Breast epithelium (tissue), 4 donors: ENCODE results near the gene FAU. TPM values are rescaled to one million over a fixed set of nuclear protein-coding genes. Genes with fewer than 3 reads are reported as not detected.

Source experiments
- DNase-seq, 2 donors: peaks; one replicate each; pipeline ENCODE4 v3.0.0-alpha.2; 2019; ENCODE audit warnings: low spot score in 2 of 2
- H3K27ac ChIP-seq, 2 donors: fragments of 200-600 bp; sonication (generic) in 1 of 2; one replicate each; pipeline ENCODE4 v1.5.1; 2016 to 2019; ENCODE audit warnings: mild to moderate bottlenecking in 1 of 2
- H3K27me3 ChIP-seq, 2 donors: fragments of 200-600 bp; sonication (generic) in 1 of 2; one replicate each; pipeline versions ENCODE4 v1.5.1 to v1.6.0; 2017 to 2019; ENCODE audit warnings: control low read depth in 1 of 2, mild to moderate bottlenecking in 1 of 2
- H3K36me3 ChIP-seq: fragments of 200-600 bp; one replicate; pipeline ENCODE4 v1.5.1; 2019
- H3K4me1 ChIP-seq, 2 donors: fragments of 200-600 bp; sonication (generic); one replicate each; pipeline ENCODE4 v1.5.1; 2016 to 2019; ENCODE audit warnings: control low read depth in 1 of 2
- H3K4me3 ChIP-seq, 3 donors: fragments of 200-600 bp; sonication (generic); 1 replicate in 2 of 3; 2 replicates in 1 of 3; pipeline ENCODE4 v1.5.1; 2016 to 2019; ENCODE audit warnings: mild to moderate bottlenecking in 3 of 3, moderate library complexity in 2 of 3
- H3K9me3 ChIP-seq, 2 donors: fragments of 200-600 bp; sonication (generic) in 1 of 2; one replicate each; pipeline ENCODE4 v1.5.1; 2016 to 2019; ENCODE audit warnings: control low read depth in 1 of 2
- CTCF ChIP-seq, 3 donors: fragments of 450-650 bp; IDR thresholded peaks; one replicate each; pipeline ENCODE4 v1.5.1; 2016 to 2017; ENCODE audit warnings: antibody characterized with exemption in 3 of 3, mild to moderate bottlenecking in 3 of 3, moderate library complexity in 3 of 3
- POLR2A ChIP-seq: fragments of 450-650 bp; IDR thresholded peaks from one replicate; pipeline ENCODE4 v1.6.1; 2016; ENCODE audit warnings: antibody characterized with exemption, mild to moderate bottlenecking, moderate library complexity
- POLR2AphosphoS5 ChIP-seq, 3 donors: sonication (generic); formaldehyde crosslinking; IDR thresholded peaks; one replicate each; pipeline ENCODE4 v1.6.1; 2017; ENCODE audit warnings: antibody characterized with exemption in 3 of 3
- intact Hi-C: fragments of 100-400 bp; cut with DNase I; formaldehyde crosslinking; loops from one replicate; pipeline ENCODE4 v1.15.1; 2023; ENCODE audit warnings: low total_unique reads
- total RNA-seq, 3 donors: library from RNA; depleted of rRNA; stranded (reverse); fragments of >200 nt; gene quantifications; one replicate each; pipeline ENCODE4 v1.1.0, GENCODE V29; 2016

Gene FAU
- total RNA-seq, 3 donors from 2014 or later: 786 to 1,230 (median 855) TPM

- intact Hi-C loops: loop anchor here (10.0 kb wide), 1 partner anchor 59 kb away; the partner anchor contains the start of gene CAPN1
These were observed 3.5 kb upstream of the FAU start for GRCh38 chr11:65125197-65126056.

GRCh38 chr11:65124480-65125196 lies 2.7 kb upstream of the FAU start:
- TF ChIP-seq POLR2A: no peak
- TF ChIP-seq POLR2AphosphoS5 (IDR thresholded peaks at IDR 0.05): no peak
- TF ChIP-seq CTCF (IDR thresholded peaks at IDR 0.05): no peak
- H3K27ac ChIP-seq: no peak overlapping the region
- H3K27me3 ChIP-seq: no peaks in the 10 kb centered on the region
- peaks cover 29% of the 10 kb centered on the region for H3K36me3 ChIP-seq
- peaks cover 5 to 7% of the 10 kb centered on the region in 2 donors for H3K4me1 ChIP-seq
- no peak for DNase-seq
- no peaks in the 10 kb centered on the region for H3K9me3 ChIP-seq
- intact Hi-C loops: loop anchor here (10.0 kb wide), 1 partner anchor 60 kb away; the partner anchor contains the start of gene CAPN1
- no peak overlapping the region for H3K4me3 ChIP-seq

More at GRCh38 chr11:65125197-65126056, 3.5 kb upstream of the FAU start:
- DNase-seq: no peak
- Histone ChIP-seq H3K9me3 (no peaks in the 10 kb centered on the region), H3K27me3 (no peaks in the 10 kb centered on the region), H3K4me3 (no peak overlapping the region), H3K27ac (no peak overlapping the region), H3K4me1 (peaks cover 5 to 7% of the 10 kb centered on the region in 2 donors), H3K36me3 (peaks cover 36% of the 10 kb centered on the region)
- no peak for TF ChIP-seq CTCF (IDR thresholded peaks at IDR 0.05)
- no peak for TF ChIP-seq POLR2A
- no peak for TF ChIP-seq POLR2AphosphoS5 (IDR thresholded peaks at IDR 0.05)

GRCh38 chr11:65121447-65121864 lies 478 bp downstream of the FAU start:
- peaks cover 5 to 10% of the 10 kb centered on the region in 2 donors for H3K4me1 ChIP-seq
- peaks cover 10% of the 10 kb centered on the region for H3K36me3 ChIP-seq
- H3K9me3 ChIP-seq: no peaks in the 10 kb centered on the region
- H3K27me3 ChIP-seq: no peaks in the 10 kb centered on the region
- peak overlapping the region; percentile 94 to 99 for H3K27ac ChIP-seq
- H3K4me3 ChIP-seq: peak overlapping the region; percentile 84 to 88 (median 87)
- DNase-seq: no peak
- TF ChIP-seq CTCF (IDR thresholded peaks at IDR 0.05) (no peak), POLR2AphosphoS5 (IDR thresholded peaks at IDR 0.05) (no peak), POLR2A (no peak)
- intact Hi-C loops: loop anchor here (10.0 kb wide), 1 partner anchor 63 kb away; the partner anchor contains the start of gene CAPN1

GRCh38 chr11:65120831-65121230 lies 1.1 kb downstream of the FAU start:
- TF ChIP-seq POLR2A (no peak), CTCF (IDR thresholded peaks at IDR 0.05) (no peak), POLR2AphosphoS5 (IDR thresholded peaks at IDR 0.05) (no peak)
- Histone ChIP-seq H3K36me3 (peaks cover 4% of the 10 kb centered on the region), H3K4me3 (peak overlapping the region in 2 of 3 donors; percentile 84 to 87), H3K27ac (peak overlapping the region; percentile 94 to 99), H3K27me3 (no peaks in the 10 kb centered on the region), H3K9me3 (no peaks in the 10 kb centered on the region), H3K4me1 (peaks cover 5 to 15% of the 10 kb centered on the region in 2 donors)
- no peak for DNase-seq
- intact Hi-C loops: loop anchor here (10.0 kb wide), 1 partner anchor 64 kb away; the partner anchor contains the start of gene CAPN1
